Skeletal muscle cell (primary cell): Measurements from ENCODE around the gene SLC9A8.
A peak's percentile ranks its signal among the peaks of the same experiment; 100 is the strongest.

ENCODE experiments used
- DNase-seq: peaks from one replicate; pipeline ENCODE4 v3.0.0-alpha.2; 2010; ENCODE audit warnings: low read depth
- H3K4me3 ChIP-seq: 2 replicates; pipeline ENCODE4 v1.5.1; 2011; ENCODE audit warnings: low read depth, mild to moderate bottlenecking, control low read depth, low read length, moderate library complexity

The SLC9A8 gene

GRCh38 chr20:49810491-49811190 lies 2.0 kb upstream of the SLC9A8 start:
- H3K4me3 ChIP-seq: no peak overlapping the region
- DNase-seq: no peak

- DNase-seq: no peak
- peak overlapping the region; percentile 77 for H3K4me3 ChIP-seq
Observed at GRCh38 chr20:49811825-49812506, 662 bp upstream of the SLC9A8 start.

- no peak for DNase-seq
- H3K4me3 ChIP-seq: peak overlapping the region; percentile 77
Observed at GRCh38 chr20:49813305-49813974, 812 bp downstream of the SLC9A8 start.

GRCh38 chr20:49814057-49814694 lies 1.5 kb downstream of the SLC9A8 start:
- no peak for DNase-seq
- no peak overlapping the region for H3K4me3 ChIP-seq

- no peak for DNase-seq
- H3K4me3 ChIP-seq: no peak overlapping the region
Observed at GRCh38 chr20:49818816-49819215, 6.2 kb downstream of the SLC9A8 start.

- DNase-seq: no peak
- no peak overlapping the region for H3K4me3 ChIP-seq
Observed at GRCh38 chr20:49819702-49820101, 7.1 kb downstream of the SLC9A8 start.

- no peak overlapping the region for H3K4me3 ChIP-seq
- no peak for DNase-seq
Observed at GRCh38 chr20:49821381-49821780, 8.8 kb downstream of the SLC9A8 start.

GRCh38 chr20:49821870-49822331 lies 9.3 kb downstream of the SLC9A8 start:
- H3K4me3 ChIP-seq: no peak overlapping the region
- DNase-seq: peak; percentile 14

GRCh38 chr20:49823152-49823847 lies 10.7 kb downstream of the SLC9A8 start:
- DNase-seq: no peak
- H3K4me3 ChIP-seq: no peak overlapping the region

GRCh38 chr20:49824206-49824605 lies 11.6 kb downstream of the SLC9A8 start:
- H3K4me3 ChIP-seq: no peak overlapping the region
- DNase-seq: no peak

- H3K4me3 ChIP-seq: no peak overlapping the region
- DNase-seq: no peak
Observed at GRCh38 chr20:49825521-49826033, 12.9 kb downstream of the SLC9A8 start.

- H3K4me3 ChIP-seq: no peak overlapping the region
- DNase-seq: no peak
Observed at GRCh38 chr20:49831022-49831769, 18.6 kb downstream of the SLC9A8 start.

- no peak overlapping the region for H3K4me3 ChIP-seq
- no peak for DNase-seq
Observed at GRCh38 chr20:49831770-49832631, 19.4 kb downstream of the SLC9A8 start.

- H3K4me3 ChIP-seq: no peak overlapping the region
- no peak for DNase-seq
Observed at GRCh38 chr20:49832632-49833327, 20.2 kb downstream of the SLC9A8 start.

GRCh38 chr20:49833483-49833882 lies 20.9 kb downstream of the SLC9A8 start:
- no peak for DNase-seq
- H3K4me3 ChIP-seq: no peak overlapping the region

- H3K4me3 ChIP-seq: no peak overlapping the region
- no peak for DNase-seq
Observed at GRCh38 chr20:49835031-49835430, 22.4 kb downstream of the SLC9A8 start.

GRCh38 chr20:49838546-49838945 lies 25.9 kb downstream of the SLC9A8 start:
- no peak for DNase-seq
- no peak overlapping the region for H3K4me3 ChIP-seq
